ENCODE measurements around the gene ATP11B. TPM values are rescaled to one million over a fixed set of nuclear protein-coding genes. Genes with fewer than 3 reads are reported as not detected.

The ATP11B gene
- total RNA-seq, 2 experiments from 2014 or later = 85.7 to 95.3 TPM

DNA sequence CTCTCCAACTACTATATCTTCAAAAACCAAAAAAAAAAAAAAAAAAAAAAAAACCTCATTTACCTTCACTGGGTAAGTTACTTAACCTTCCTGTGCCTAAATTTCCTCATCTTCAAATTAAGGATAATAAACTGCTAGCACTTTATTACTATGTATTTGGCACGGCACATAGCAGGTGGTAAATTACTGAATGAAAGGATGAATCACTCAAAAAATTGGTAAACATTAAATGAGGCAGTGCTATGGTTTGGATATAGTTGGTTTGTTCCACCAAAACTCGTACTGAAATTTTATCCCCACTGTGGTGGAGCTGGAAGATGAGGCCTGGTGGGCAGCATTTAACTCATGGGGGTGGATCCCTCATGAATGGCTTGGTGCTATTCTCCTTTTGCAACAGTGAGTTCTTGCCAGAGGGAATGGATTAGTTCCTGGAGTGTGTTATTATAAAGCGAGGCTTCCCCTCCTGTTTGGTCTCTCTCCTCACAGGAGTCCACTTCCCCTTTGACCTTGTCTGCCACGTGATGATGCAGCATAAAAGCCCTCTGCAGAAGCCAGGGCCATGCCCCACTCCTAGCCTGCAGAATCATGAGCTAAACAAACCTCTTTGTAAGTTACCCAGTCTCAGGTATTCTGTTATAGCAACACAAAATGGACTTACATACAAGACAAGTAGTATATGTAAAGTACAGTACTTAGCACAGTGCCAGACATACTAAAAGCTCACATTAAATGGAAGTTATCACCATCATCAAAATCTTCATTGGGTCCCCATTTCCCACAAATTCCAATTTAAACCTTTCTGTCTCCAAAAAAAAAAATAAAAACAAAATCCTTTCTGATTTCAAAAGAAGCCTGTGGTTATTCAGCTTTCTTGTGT, 166.4 kb downstream of the ATP11B start:
- no peak for ATAC-seq
- POLR2A ChIA-PET = no interaction called here

DNA sequence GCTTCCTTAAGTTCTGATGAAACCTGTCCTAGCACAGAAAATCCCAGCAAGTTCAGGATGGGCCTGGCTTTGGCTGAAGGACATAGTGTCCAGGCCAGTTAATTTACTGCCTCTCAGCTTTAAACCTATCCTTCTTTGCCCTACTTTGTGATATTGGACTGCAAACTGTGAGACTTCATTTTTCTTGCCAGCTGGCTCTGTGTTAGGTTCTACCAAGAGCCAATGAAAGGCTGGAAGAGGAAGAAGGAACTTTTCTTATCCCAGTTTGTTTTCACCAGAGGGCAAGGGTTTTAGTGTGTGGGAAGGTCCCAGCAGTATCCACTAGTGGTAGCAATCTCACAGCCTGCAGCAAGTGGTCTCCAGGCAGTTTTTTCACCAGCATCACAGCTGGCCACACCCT, 168.9 kb downstream of the ATP11B start:
- Mint-ChIP-seq H3K27ac (no peak overlapping the region), H3K9me3 (no peaks in the 10 kb centered on the region), H3K4me3 (no peak overlapping the region), H3K4me1 (ENCODE audit: low read depth) (peaks cover 19% of the 10 kb centered on the region), H3K27me3 (no peaks in the 10 kb centered on the region), H3K36me3 (ENCODE audit: low read depth) (peaks cover 6% of the 10 kb centered on the region)
- ATAC-seq = no peak
- intact Hi-C loops (cut with micrococcal nuclease) = no loop called here
- ChIA-PET CTCF (no interaction called here), POLR2A (interaction anchor here (0.9 kb wide), 1 partner anchor 24 kb away, joined by 3 read pairs; no protein-coding TSS in a partner anchor)
- no peak for DNase-seq
- TF ChIP-seq, protein P1, sequence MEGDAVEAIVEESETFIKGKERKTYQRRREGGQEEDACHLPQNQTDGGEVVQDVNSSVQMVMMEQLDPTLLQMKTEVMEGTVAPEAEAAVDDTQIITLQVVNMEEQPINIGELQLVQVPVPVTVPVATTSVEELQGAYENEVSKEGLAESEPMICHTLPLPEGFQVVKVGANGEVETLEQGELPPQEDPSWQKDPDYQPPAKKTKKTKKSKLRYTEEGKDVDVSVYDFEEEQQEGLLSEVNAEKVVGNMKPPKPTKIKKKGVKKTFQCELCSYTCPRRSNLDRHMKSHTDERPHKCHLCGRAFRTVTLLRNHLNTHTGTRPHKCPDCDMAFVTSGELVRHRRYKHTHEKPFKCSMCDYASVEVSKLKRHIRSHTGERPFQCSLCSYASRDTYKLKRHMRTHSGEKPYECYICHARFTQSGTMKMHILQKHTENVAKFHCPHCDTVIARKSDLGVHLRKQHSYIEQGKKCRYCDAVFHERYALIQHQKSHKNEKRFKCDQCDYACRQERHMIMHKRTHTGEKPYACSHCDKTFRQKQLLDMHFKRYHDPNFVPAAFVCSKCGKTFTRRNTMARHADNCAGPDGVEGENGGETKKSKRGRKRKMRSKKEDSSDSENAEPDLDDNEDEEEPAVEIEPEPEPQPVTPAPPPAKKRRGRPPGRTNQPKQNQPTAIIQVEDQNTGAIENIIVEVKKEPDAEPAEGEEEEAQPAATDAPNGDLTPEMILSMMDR (IDR thresholded peaks at IDR 0.05) = no peak

More for the DNA sequence above, 166.4 kb downstream of the ATP11B start:
- no peak overlapping the region for H3K4me3 Mint-ChIP-seq
- CTCF ChIA-PET = interaction anchor here (0.8 to 1.4 kb wide), 2 partner anchors 11 to 246 kb away, joined by 3 to 4 read pairs; no protein-coding TSS in a partner anchor
- no peaks in the 10 kb centered on the region for H3K9me3 Mint-ChIP-seq
- H3K27ac Mint-ChIP-seq = no peak overlapping the region
- TF ChIP-seq, protein P1 (IDR thresholded peaks at IDR 0.05) = no peak
- peaks cover 16% of the 10 kb centered on the region for H3K36me3 Mint-ChIP-seq (ENCODE audit: low read depth)
- no peak for DNase-seq
- peaks cover 2% of the 10 kb centered on the region for H3K4me1 Mint-ChIP-seq (ENCODE audit: low read depth)
- intact Hi-C loops (cut with micrococcal nuclease) = no loop called here
- H3K27me3 Mint-ChIP-seq = no peaks in the 10 kb centered on the region

DNA sequence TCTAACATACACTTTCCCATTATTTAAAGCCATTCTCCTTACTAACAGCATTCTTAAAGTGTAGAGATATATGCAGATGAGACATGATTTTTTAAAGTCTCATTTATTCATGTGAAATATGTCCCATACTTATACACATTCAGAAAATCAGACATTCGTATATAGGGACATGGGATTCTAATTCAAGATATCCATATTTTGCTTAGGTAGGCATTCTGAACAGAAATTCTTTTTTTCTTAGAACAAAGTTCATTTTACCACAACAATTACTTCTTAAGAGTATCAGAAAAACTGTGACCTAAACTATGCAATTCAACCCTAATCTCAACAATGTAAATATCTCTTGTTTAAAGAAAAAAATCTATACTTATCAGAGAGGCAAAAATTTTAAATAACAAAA, 170.9 kb downstream of the ATP11B start:
- no peaks in the 10 kb centered on the region for H3K27me3 Mint-ChIP-seq
- POLR2A ChIA-PET = no interaction called here

DNA sequence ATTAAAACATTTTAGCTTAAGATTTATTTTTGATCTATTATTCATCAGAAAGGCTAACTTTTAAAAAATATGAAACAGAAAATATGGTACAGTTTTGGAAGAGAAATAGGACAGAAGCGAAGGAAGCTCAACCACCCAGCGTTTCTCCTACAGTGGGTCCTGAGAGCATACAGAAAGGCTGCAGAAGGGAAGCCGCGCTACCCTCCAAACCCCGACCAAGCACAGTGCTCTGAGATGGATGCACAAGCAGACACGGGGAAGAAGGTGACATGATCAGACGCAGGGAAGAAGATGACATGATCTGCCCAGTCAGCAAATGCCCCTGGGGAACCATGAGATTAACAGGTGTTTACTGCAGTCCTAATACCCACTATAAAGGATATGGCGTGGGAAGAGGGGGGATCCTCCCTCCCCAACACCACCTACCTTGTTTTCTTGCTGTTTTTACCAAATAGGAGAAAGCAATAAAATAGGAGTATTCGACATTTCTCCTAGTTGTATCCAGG, 172.6 kb downstream of the ATP11B start:
- H3K27me3 Mint-ChIP-seq = no peaks in the 10 kb centered on the region
- peaks cover 48% of the 10 kb centered on the region for H3K4me1 Mint-ChIP-seq (ENCODE audit: low read depth)
- peak overlapping the region; percentile 59 for H3K27ac Mint-ChIP-seq
- ATAC-seq (no peak), DNase-seq (no peak)
- H3K4me3 Mint-ChIP-seq = no peak overlapping the region
- no peaks in the 10 kb centered on the region for H3K9me3 Mint-ChIP-seq
- POLR2A ChIA-PET = no interaction called here
- intact Hi-C loops (cut with micrococcal nuclease) = no loop called here
- peaks cover 6% of the 10 kb centered on the region for H3K36me3 Mint-ChIP-seq (ENCODE audit: low read depth)
- CTCF ChIA-PET = no interaction called here
- TF ChIP-seq, protein P1 (IDR thresholded peaks at IDR 0.05) = no peak

More for the DNA sequence above, 170.9 kb downstream of the ATP11B start:
- peaks cover 35% of the 10 kb centered on the region for H3K4me1 Mint-ChIP-seq (ENCODE audit: low read depth)
- peaks cover 12% of the 10 kb centered on the region for H3K36me3 Mint-ChIP-seq (ENCODE audit: low read depth)
- TF ChIP-seq, protein P1 (IDR thresholded peaks at IDR 0.05) = no peak
- no peaks in the 10 kb centered on the region for H3K9me3 Mint-ChIP-seq
- H3K27ac Mint-ChIP-seq = no peak overlapping the region
- intact Hi-C loops (cut with micrococcal nuclease) = no loop called here
- DNase-seq (no peak), ATAC-seq (no peak)
- CTCF ChIA-PET = no interaction called here
- no peak overlapping the region for H3K4me3 Mint-ChIP-seq
